Fibroblast of lung (primary cell): ENCODE measurements around the gene PRKAG1. TPM values are rescaled to one million over a fixed set of nuclear protein-coding genes. Genes with fewer than 3 reads are reported as not detected.

Source experiments
- DNase-seq, 2 donors: peaks; one replicate each; pipeline versions ENCODE4 v3.0.0 to v3.0.0-alpha.2; 2010; ENCODE audit warnings: low read depth in 2 of 2
- H2AFZ ChIP-seq: 2 replicates; pipeline ENCODE4 v1.5.1; 2012; ENCODE audit warnings: low read length, control low read depth, inconsistent platforms
- H3K27ac ChIP-seq: 2 replicates; pipeline ENCODE4 v1.5.1; 2011; ENCODE audit warnings: low read length, control low read depth; ENCODE audit not compliant: insufficient read depth
- H3K27me3 ChIP-seq: 2 replicates; pipeline ENCODE4 v1.5.1; 2011; ENCODE audit warnings: mild to moderate bottlenecking, low read length; ENCODE audit not compliant: control insufficient read depth, insufficient read depth
- H3K36me3 ChIP-seq: 2 replicates; pipeline ENCODE4 v1.5.1; 2011; ENCODE audit warnings: low read length; ENCODE audit not compliant: control insufficient read depth, insufficient read depth
- H3K4me1 ChIP-seq: 2 replicates; pipeline ENCODE4 v1.5.1; 2011; ENCODE audit warnings: low read length; ENCODE audit not compliant: control insufficient read depth, insufficient read depth; ENCODE audit errors: extremely low read depth
- H3K4me2 ChIP-seq: 2 replicates; pipeline ENCODE4 v1.5.1; 2011; ENCODE audit warnings: low read length, control low read depth; ENCODE audit not compliant: insufficient read depth; ENCODE audit errors: extremely low read depth
- H3K4me3 ChIP-seq, 4 experiments: fragments of 200-600 bp in 1 of 4; sonication (generic) in 1 of 4; replicated peaks in 1 of 4; 2 replicates each; pipeline ENCODE4 v1.5.1; 2011 to 2016; ENCODE audit warnings: low read length in 4 of 4, low read depth in 3 of 4, mild to moderate bottlenecking in 3 of 4, control low read depth in 2 of 4, inconsistent platforms in 1 of 4, mixed read lengths in 1 of 4; ENCODE audit not compliant: insufficient read depth in 1 of 4; ENCODE audit errors: control extremely low read depth in 1 of 4
- H3K79me2 ChIP-seq: 2 replicates; pipeline ENCODE4 v1.5.1; 2012; ENCODE audit warnings: mild to moderate bottlenecking, low read length, inconsistent platforms; ENCODE audit not compliant: control insufficient read depth, insufficient read depth
- H3K9ac ChIP-seq: 2 replicates; pipeline ENCODE4 v1.5.1; 2011; ENCODE audit warnings: mild to moderate bottlenecking, low read length, control low read depth; ENCODE audit not compliant: insufficient read depth
- H3K9me3 ChIP-seq: 2 replicates; pipeline ENCODE4 v1.5.1; 2012; ENCODE audit warnings: low read depth, low read length; ENCODE audit not compliant: control insufficient read depth, insufficient read depth
- H4K20me1 ChIP-seq: 2 replicates; pipeline ENCODE4 v1.5.1; 2011; ENCODE audit warnings: low read length; ENCODE audit not compliant: control insufficient read depth, insufficient read depth; ENCODE audit errors: extremely low read depth
- CTCF ChIP-seq, 2 donors: IDR thresholded peaks in 1 of 2; conservative IDR thresholded peaks in 1 of 2; 1 replicate in 1 of 2; 2 replicates in 1 of 2; pipeline ENCODE4 v1.5.1; 2011 to 2012; ENCODE audit warnings: low read length in 2 of 2, control low read depth in 1 of 2, inconsistent platforms in 1 of 2, low read depth in 1 of 2, mild to moderate bottlenecking in 1 of 2
- EZH2 ChIP-seq: IDR thresholded peaks from 2 replicates; pipeline ENCODE4 v1.5.1; 2012; ENCODE audit warnings: low read length, control low read depth, mild to moderate bottlenecking; ENCODE audit errors: missing control alignments
- polyA plus RNA-seq, 2 donors: library from polyadenylated mRNA; depleted of rRNA in 1 of 2; stranded (reverse) in 1 of 2; unstranded in 1 of 2; fragments of >200 nt; gene quantifications; 2 replicates each; pipeline ENCODE4 v1.2.1, GENCODE V29; 2011 to 2012; ENCODE audit warnings: missing spikeins in 1 of 2
- total RNA-seq: library from RNA; depleted of rRNA; stranded (reverse); fragments of >200 nt; gene quantifications from 2 replicates; pipeline ENCODE4 v1.2.1, GENCODE V29; 2014

PRKAG1 gene
- total and polyA plus RNA-seq, 2 donors (not counting 1 experiment from before 2014, with no cell fraction given), result 76.5 to 110 TPM

- H3K27ac ChIP-seq, result no peak overlapping the region
Measured at GRCh38 chr12:49054524-49054923, 35.9 kb upstream of the PRKAG1 start.

DNA sequence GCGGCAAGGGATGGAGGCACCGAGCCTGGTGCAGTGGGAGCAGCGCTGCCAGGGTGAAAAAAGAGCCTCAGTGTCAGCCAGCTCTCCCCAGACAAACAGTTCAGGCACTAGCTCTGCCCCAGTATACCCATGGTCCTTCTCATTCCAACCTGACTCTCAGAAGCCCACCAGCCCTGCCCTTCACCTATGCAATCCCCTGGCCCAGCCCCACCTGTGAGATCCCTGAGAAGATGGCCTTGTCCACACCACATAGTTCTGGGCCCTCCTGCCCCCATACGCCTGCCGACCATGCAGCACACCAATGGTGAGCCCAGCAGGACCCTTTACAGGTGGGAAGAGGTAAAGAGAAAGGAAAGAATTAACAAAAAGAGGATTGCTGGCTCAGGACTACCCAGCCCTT, 35.5 kb upstream of the PRKAG1 start:
- peaks cover 8% of the 10 kb centered on the region for H4K20me1 ChIP-seq
- no peak overlapping the region for H3K4me2 ChIP-seq

More at GRCh38 chr12:49054524-49054923, 35.9 kb upstream of the PRKAG1 start:
- peaks cover 8% of the 10 kb centered on the region for H4K20me1 ChIP-seq
- H3K79me2 ChIP-seq, result peaks cover 66% of the 10 kb centered on the region
- H3K4me1 ChIP-seq, result peaks cover 11% of the 10 kb centered on the region
- H3K27me3 ChIP-seq, result no peaks in the 10 kb centered on the region
- TF ChIP-seq EZH2, result no peak
- no peak for TF ChIP-seq CTCF (conservative IDR thresholded peaks at IDR 0.05 in 1 of 2, IDR thresholded peaks at IDR 0.05 in 1 of 2; ENCODE audit: low read depth in 1 of 2, low read length in 2 of 2)
- no peak overlapping the region for H3K4me2 ChIP-seq
- DNase-seq, result no peak
- H3K9ac ChIP-seq, result no peak overlapping the region
- H3K4me3 ChIP-seq, result no peak overlapping the region
- no peaks in the 10 kb centered on the region for H3K9me3 ChIP-seq
- peaks cover 38% of the 10 kb centered on the region for H3K36me3 ChIP-seq
- no peak overlapping the region for H2AFZ ChIP-seq

DNA sequence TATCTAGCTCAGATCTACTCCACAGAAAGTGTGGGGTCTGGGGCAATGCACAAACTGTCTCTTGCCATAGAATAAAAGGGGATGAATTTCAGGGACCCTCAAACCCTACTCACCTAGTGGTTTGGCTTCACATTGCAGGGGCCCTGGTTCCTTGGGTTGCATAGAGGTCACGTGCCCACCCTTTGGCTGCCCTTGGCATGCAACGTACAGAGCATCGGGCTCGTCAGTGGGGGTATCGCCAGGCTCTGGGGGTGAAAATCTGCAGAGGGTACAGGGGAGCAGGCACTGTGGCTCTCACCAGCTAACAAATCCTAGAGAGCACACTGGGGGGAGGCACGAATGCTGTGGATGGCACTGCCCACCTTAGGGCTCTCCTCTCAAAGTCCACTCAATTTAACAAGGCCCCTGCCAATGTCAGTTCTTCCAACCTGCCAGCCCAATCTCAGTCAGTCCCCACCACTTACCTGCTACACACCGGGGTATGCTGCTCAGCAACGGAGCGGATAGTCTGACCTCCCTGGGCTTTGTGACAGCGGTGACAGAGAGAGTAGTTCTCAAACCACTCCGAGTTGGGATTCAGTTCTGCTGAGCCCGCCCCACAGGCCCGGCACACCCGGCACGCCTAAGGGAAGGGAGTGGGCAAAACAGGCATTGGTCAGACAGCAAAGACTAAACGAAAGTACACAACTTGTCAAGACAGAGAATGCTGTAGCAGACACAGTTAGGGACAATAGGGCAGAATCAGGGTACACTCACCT, 34.1 kb upstream of the PRKAG1 start:
- Histone ChIP-seq H3K36me3 (peaks cover 51% of the 10 kb centered on the region), H3K4me1 (peaks cover 9% of the 10 kb centered on the region), H3K4me2 (no peak overlapping the region), H3K27me3 (no peaks in the 10 kb centered on the region), H3K27ac (no peak overlapping the region), H3K9me3 (no peaks in the 10 kb centered on the region), H3K79me2 (peaks cover 47% of the 10 kb centered on the region), H3K9ac (no peak overlapping the region), H3K4me3 (no peak overlapping the region), H2AFZ (no peak overlapping the region), H4K20me1 (peaks cover 6% of the 10 kb centered on the region)
- DNase-seq, result no peak
- TF ChIP-seq EZH2 (no peak), CTCF (conservative IDR thresholded peaks at IDR 0.05 in 1 of 2, IDR thresholded peaks at IDR 0.05 in 1 of 2; ENCODE audit: low read depth in 1 of 2, low read length in 2 of 2) (no peak)

More for the DNA sequence above, 35.5 kb upstream of the PRKAG1 start:
- Histone ChIP-seq H2AFZ (no peak overlapping the region), H3K9ac (no peak overlapping the region), H3K4me3 (no peak overlapping the region), H3K36me3 (peaks cover 40% of the 10 kb centered on the region), H3K79me2 (peaks cover 62% of the 10 kb centered on the region), H3K27ac (no peak overlapping the region), H3K9me3 (no peaks in the 10 kb centered on the region), H3K4me1 (peaks cover 11% of the 10 kb centered on the region), H3K27me3 (no peaks in the 10 kb centered on the region)
- no peak for DNase-seq
- no peak for TF ChIP-seq CTCF (conservative IDR thresholded peaks at IDR 0.05 in 1 of 2, IDR thresholded peaks at IDR 0.05 in 1 of 2; ENCODE audit: low read depth in 1 of 2, low read length in 2 of 2)
- no peak for TF ChIP-seq EZH2
